ENCODE measurements around the gene DAO.

The DAO gene

DNA sequence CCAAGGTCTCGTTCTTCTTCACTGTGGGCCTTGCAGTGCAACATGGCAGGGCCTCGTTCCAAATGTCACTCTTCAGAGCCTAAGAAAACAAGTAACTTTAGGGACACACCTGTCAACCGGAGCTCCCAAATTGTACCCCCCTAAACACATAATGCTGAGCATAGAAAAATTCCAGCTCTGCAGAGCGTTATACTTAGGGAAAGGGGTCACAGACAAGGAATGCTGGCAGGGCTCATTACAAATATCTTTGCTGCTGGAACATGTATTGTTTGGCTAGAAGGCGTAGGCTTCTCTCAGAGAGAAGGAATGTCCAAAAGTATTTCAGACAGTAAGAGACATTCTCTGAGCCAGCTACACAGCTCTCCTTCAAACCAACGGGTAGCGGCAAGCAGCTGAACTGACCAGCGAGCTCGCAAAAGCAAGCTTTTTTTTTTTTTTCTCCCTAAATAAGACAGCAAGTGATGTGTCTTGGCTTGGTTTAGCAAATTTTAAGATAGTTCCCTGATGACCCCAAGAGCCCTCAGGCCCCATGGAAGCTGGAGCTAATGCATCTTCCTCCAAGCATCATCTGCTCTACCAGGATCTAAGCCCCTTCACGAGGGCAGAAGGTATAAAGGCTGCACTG is 47.0 kb upstream of the DAO start:
- H3K4me3 ChIP-seq (ENCODE audit: low read depth in 1 of 2, low read length in 2 of 2) = no peak overlapping the region
- no peaks in the 10 kb centered on the region for H3K4me1 ChIP-seq (ENCODE audit: insufficient read depth, low read length)

DNA sequence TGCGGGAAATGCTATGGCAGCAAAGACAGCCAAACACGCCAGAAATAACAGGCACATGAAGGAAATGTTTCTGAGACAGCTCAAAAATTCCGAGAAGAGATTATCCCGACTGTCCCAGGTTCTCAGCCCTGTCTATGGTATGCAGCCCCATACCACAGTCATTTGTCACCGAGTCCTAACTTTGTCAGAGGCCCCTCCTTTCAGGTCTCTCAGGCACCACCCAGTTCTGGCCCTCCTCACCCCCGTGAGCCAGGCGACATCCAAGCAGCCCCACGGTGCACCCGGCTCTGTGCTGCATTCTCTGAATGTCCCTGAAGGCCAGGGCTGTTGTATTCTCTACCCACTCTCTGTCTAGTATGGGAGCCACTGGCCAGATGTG is 46.5 kb upstream of the DAO start:
- Histone ChIP-seq H3K27ac (ENCODE audit: low read length) (no peak overlapping the region), H3K4me3 (ENCODE audit: low read depth in 1 of 2, low read length in 2 of 2) (no peak overlapping the region), H3K36me3 (ENCODE audit: insufficient read depth, low read length) (peaks cover 35% of the 10 kb centered on the region), H3K79me2 (ENCODE audit: insufficient read depth, low read length) (no peaks in the 10 kb centered on the region; the same call in 1 of the 2 replicates), H4K20me1 (ENCODE audit: insufficient read depth, low read length) (peaks cover 17% of the 10 kb centered on the region; the same call in 1 of the 2 replicates), H3K9ac (ENCODE audit: low read depth, low read length) (no peak overlapping the region), H3K27me3 (ENCODE audit: insufficient read depth, low read length, poor library complexity) (no peaks in the 10 kb centered on the region), H3K4me1 (ENCODE audit: insufficient read depth, low read length) (0 out of 2 replicates have a peak, but pooled peaks cover under 1% of the 10 kb centered on the region), H3K4me2 (ENCODE audit: insufficient read depth, low read length) (no peak overlapping the region), H3K9me3 (ENCODE audit: insufficient read depth, low read length, severe bottlenecking) (no peaks in the 10 kb centered on the region), H2AFZ (ENCODE audit: low read depth, low read length) (no peak overlapping the region)
- ATAC-seq (ENCODE audit: insufficient read depth, low read depth) (no peak), DNase-seq (no peak)
- TF ChIP-seq EZH2 (IDR thresholded peaks at IDR 0.05; ENCODE audit: borderline replicate concordance, low read depth, low read length, severe bottlenecking) = no peak
- TF ChIP-seq, protein P1, sequence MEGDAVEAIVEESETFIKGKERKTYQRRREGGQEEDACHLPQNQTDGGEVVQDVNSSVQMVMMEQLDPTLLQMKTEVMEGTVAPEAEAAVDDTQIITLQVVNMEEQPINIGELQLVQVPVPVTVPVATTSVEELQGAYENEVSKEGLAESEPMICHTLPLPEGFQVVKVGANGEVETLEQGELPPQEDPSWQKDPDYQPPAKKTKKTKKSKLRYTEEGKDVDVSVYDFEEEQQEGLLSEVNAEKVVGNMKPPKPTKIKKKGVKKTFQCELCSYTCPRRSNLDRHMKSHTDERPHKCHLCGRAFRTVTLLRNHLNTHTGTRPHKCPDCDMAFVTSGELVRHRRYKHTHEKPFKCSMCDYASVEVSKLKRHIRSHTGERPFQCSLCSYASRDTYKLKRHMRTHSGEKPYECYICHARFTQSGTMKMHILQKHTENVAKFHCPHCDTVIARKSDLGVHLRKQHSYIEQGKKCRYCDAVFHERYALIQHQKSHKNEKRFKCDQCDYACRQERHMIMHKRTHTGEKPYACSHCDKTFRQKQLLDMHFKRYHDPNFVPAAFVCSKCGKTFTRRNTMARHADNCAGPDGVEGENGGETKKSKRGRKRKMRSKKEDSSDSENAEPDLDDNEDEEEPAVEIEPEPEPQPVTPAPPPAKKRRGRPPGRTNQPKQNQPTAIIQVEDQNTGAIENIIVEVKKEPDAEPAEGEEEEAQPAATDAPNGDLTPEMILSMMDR (IDR thresholded peaks at IDR 0.05; ENCODE audit: borderline replicate concordance, extremely low read depth, low read length, poor library complexity, severe bottlenecking) = no peak

More for the DNA sequence above, 47.0 kb upstream of the DAO start:
- no peak for ATAC-seq (ENCODE audit: insufficient read depth, low read depth)
- peaks cover 36% of the 10 kb centered on the region for H3K36me3 ChIP-seq (ENCODE audit: insufficient read depth, low read length)
- H3K27me3 ChIP-seq (ENCODE audit: insufficient read depth, low read length, poor library complexity) = no peaks in the 10 kb centered on the region
- no peak overlapping the region for H3K9ac ChIP-seq (ENCODE audit: low read depth, low read length)
- peaks cover 22% of the 10 kb centered on the region for H4K20me1 ChIP-seq (ENCODE audit: insufficient read depth, low read length)
- no peaks in the 10 kb centered on the region for H3K9me3 ChIP-seq (ENCODE audit: insufficient read depth, low read length, severe bottlenecking)
- TF ChIP-seq, protein P1 (IDR thresholded peaks at IDR 0.05; ENCODE audit: borderline replicate concordance, extremely low read depth, low read length, poor library complexity, severe bottlenecking) = no peak
- TF ChIP-seq EZH2 (IDR thresholded peaks at IDR 0.05; ENCODE audit: borderline replicate concordance, low read depth, low read length, severe bottlenecking) = no peak
- no peak overlapping the region for H2AFZ ChIP-seq (ENCODE audit: low read depth, low read length)
- H3K79me2 ChIP-seq (ENCODE audit: insufficient read depth, low read length) = no peaks in the 10 kb centered on the region
- H3K4me2 ChIP-seq (ENCODE audit: insufficient read depth, low read length) = no peak overlapping the region
- no peak for DNase-seq
- H3K27ac ChIP-seq (ENCODE audit: low read length) = no peak overlapping the region

DNA sequence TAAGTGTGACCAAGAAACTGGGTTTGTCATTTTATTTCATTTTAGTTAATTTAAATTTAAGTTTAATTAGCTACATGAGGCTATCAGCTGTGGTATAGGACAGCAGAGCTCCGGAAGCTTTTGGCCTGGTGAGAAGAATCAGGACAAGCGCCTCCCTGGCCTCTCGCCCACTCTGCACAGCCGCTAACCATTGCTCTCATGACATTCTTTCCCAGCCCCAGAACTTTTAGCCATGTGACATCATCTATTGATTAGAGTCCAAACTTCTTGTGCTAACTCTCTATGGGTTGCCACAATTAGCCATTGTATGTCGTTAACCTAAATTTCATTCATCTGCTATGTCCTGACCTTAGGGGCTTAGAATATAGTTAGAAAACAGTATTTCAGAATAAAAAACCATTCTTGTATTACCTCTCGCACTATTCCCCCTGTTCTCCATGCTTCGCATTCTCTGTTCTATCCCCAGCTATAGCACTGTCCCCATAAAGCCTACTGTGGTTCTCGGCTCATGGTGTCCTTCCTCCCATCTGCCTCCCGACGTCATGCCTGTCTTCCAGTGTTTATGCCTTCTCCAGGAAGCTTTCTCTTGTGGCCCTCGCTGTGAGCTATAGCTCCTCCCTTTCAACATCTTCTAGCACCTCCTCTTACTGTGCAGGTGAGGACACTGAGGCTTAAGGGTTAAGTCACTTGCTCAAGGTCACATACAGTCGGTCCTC is 46.0 kb upstream of the DAO start:
- no peak overlapping the region for H2AFZ ChIP-seq (ENCODE audit: low read depth, low read length)
- H3K4me3 ChIP-seq (ENCODE audit: low read depth in 1 of 2, low read length in 2 of 2) = no peak overlapping the region
- no peak overlapping the region for H3K27ac ChIP-seq (ENCODE audit: low read length)
- no peak for DNase-seq
- no peaks in the 10 kb centered on the region for H3K9me3 ChIP-seq (ENCODE audit: insufficient read depth, low read length, severe bottlenecking)
- H4K20me1 ChIP-seq (ENCODE audit: insufficient read depth, low read length) = peaks cover 16% of the 10 kb centered on the region; the same call in 1 of the 2 replicates
- no peak overlapping the region for H3K4me2 ChIP-seq (ENCODE audit: insufficient read depth, low read length)
- H3K27me3 ChIP-seq (ENCODE audit: insufficient read depth, low read length, poor library complexity) = no peaks in the 10 kb centered on the region
- peaks cover 38% of the 10 kb centered on the region for H3K36me3 ChIP-seq (ENCODE audit: insufficient read depth, low read length)
- no peak for TF ChIP-seq EZH2 (IDR thresholded peaks at IDR 0.05; ENCODE audit: borderline replicate concordance, low read depth, low read length, severe bottlenecking)
- TF ChIP-seq, protein P1 (IDR thresholded peaks at IDR 0.05; ENCODE audit: borderline replicate concordance, extremely low read depth, low read length, poor library complexity, severe bottlenecking) = no peak
- H3K9ac ChIP-seq (ENCODE audit: low read depth, low read length) = no peak overlapping the region
- no peaks in the 10 kb centered on the region; the same call in 1 of the 2 replicates for H3K79me2 ChIP-seq (ENCODE audit: insufficient read depth, low read length)
- 0 out of 2 replicates have a peak, but pooled peaks cover 2% of the 10 kb centered on the region for H3K4me1 ChIP-seq (ENCODE audit: insufficient read depth, low read length)
- no peak for ATAC-seq (ENCODE audit: insufficient read depth, low read depth)

Measured in DND-41 (cell line).